GM12878 (cell line): Measurements from ENCODE around the gene CKS2.

Experiments
- ATF3 ChIP-seq: IDR thresholded peaks from 2 replicates; pipeline ENCODE4 v1.6.1; 2011; ENCODE audit warnings: low read depth, mild to moderate bottlenecking, low read length, moderate library complexity, borderline replicate concordance; ENCODE audit errors: extremely low read depth
- BCL3 ChIP-seq: IDR thresholded peaks from 2 replicates; pipeline ENCODE4 v1.6.1; 2011; ENCODE audit warnings: borderline replicate concordance, low read depth, mild to moderate bottlenecking, moderate library complexity, low read length; ENCODE audit not compliant: insufficient read depth, poor library complexity, severe bottlenecking
- CEBPB ChIP-seq, 2 experiments: fragments of 150-350 bp in 1 of 2; IDR thresholded peaks; 2 replicates each; pipeline ENCODE4 v1.6.1; 2012 to 2014; ENCODE audit warnings: low read depth in 2 of 2, low read length in 2 of 2, borderline replicate concordance in 1 of 2, inconsistent platforms in 1 of 2
- CTCF ChIP-seq, 3 experiments: IDR thresholded peaks in 2 of 3; conservative IDR thresholded peaks in 1 of 3; 2 replicates each; pipeline ENCODE4 v1.5.1; 2011; ENCODE audit warnings: low read depth in 3 of 3, low read length in 3 of 3, mild to moderate bottlenecking in 3 of 3, control low read depth in 2 of 3, moderate library complexity in 2 of 3, inconsistent platforms in 1 of 3, mixed read lengths in 1 of 3; ENCODE audit not compliant: control insufficient read depth in 2 of 3, insufficient read depth in 1 of 3; ENCODE audit errors: extremely low read depth in 1 of 3
- EZH2 ChIP-seq: IDR thresholded peaks from 2 replicates; pipeline ENCODE4 v1.6.1; 2012; ENCODE audit warnings: low read depth, mild to moderate bottlenecking, control low read depth, inconsistent platforms, low read length, borderline replicate concordance; ENCODE audit not compliant: control insufficient read depth
- GABPA ChIP-seq: IDR thresholded peaks from 2 replicates; pipeline ENCODE4 v1.6.1; 2014; ENCODE audit warnings: antibody characterized with exemption, low read depth, mild to moderate bottlenecking, inconsistent platforms
- NFYB ChIP-seq: IDR thresholded peaks from 2 replicates; pipeline ENCODE4 v1.6.1; 2011; ENCODE audit warnings: low read depth, mild to moderate bottlenecking, low read length, improper control_type of control experiment, moderate library complexity; ENCODE audit not compliant: insufficient read depth
- POLR2A ChIP-seq: IDR thresholded peaks from 2 replicates; pipeline ENCODE4 v1.6.1; 2011; ENCODE audit warnings: low read depth, mild to moderate bottlenecking, low read length
- PRDM15 ChIP-seq: fragments of 450-650 bp; formaldehyde crosslinking; IDR thresholded peaks from 2 replicates; pipeline ENCODE4 v1.4.0; 2020; ENCODE audit warnings: mild to moderate bottlenecking, moderate library complexity
- RAD21 ChIP-seq: IDR thresholded peaks from 2 replicates; pipeline ENCODE4 v1.6.1; 2011; ENCODE audit warnings: mild to moderate bottlenecking, low read depth, low read length, moderate library complexity; ENCODE audit not compliant: insufficient read depth
- RCOR1 ChIP-seq: conservative IDR thresholded peaks from 2 replicates; pipeline ENCODE4 v1.6.1; 2012; ENCODE audit warnings: low read depth, low read length, improper control_type of control experiment

- no peak for TF ChIP-seq CEBPB (IDR thresholded peaks at IDR 0.05; ENCODE audit: borderline replicate concordance in 1 of 2, low read depth in 2 of 2, low read length in 2 of 2)
- no peak for TF ChIP-seq EZH2
- no peak for TF ChIP-seq RAD21
- TF ChIP-seq BCL3: no peak
- TF ChIP-seq CTCF (IDR thresholded peaks at IDR 0.05 in 2 of 3, conservative IDR thresholded peaks at IDR 0.05 in 1 of 3; ENCODE audit: control insufficient read depth in 2 of 3, extremely low read depth in 1 of 3, insufficient read depth in 1 of 3, low read depth in 3 of 3, low read length in 3 of 3): no peak
- TF ChIP-seq PRDM15: no peak
- TF ChIP-seq GABPA: no peak
- TF ChIP-seq NFYB: no peak
- TF ChIP-seq ATF3: no peak
- TF ChIP-seq RCOR1: no peak
- no peak for TF ChIP-seq POLR2A
Observed at GRCh38 chr9:89291741-89292140, 19.3 kb upstream of the CKS2 start.
